Measurements from ENCODE around the gene ERG28. TPM values are rescaled to one million over a fixed set of nuclear protein-coding genes. Genes with fewer than 3 reads are reported as not detected.

The ERG28 gene
- polyA plus RNA-seq, 1 experiment = 23.7 TPM

GRCh38 chr14:75649337-75649736, 11.3 kb downstream of the ERG28 start:
- CTCF ChIA-PET = interaction anchor here (1.2 to 16.2 kb wide), 4 partner anchors 8 to 88 kb away, joined by 5 to 480 read pairs (median 6); partner anchors contain the start of genes ERG28, FLVCR2 and TTLL5
- TF ChIP-seq CTCF (IDR thresholded peaks at IDR 0.05; ENCODE audit: insufficient read depth, low read depth, low read length) = no peak
- POLR2A ChIA-PET = no interaction called here
- H3K36me3 ChIP-seq (ENCODE audit: control insufficient read depth, insufficient read depth, low read length) = 0 out of 2 replicates have a peak, but pooled peaks cover 2% of the 10 kb centered on the region
- no peak for DNase-seq (ENCODE audit: low read depth)
- H3K27me3 ChIP-seq (ENCODE audit: control insufficient read depth, insufficient read depth, low read length) = no peaks in the 10 kb centered on the region
- no peak overlapping the region for H3K4me3 ChIP-seq (ENCODE audit: low read depth, low read length)

DNA sequence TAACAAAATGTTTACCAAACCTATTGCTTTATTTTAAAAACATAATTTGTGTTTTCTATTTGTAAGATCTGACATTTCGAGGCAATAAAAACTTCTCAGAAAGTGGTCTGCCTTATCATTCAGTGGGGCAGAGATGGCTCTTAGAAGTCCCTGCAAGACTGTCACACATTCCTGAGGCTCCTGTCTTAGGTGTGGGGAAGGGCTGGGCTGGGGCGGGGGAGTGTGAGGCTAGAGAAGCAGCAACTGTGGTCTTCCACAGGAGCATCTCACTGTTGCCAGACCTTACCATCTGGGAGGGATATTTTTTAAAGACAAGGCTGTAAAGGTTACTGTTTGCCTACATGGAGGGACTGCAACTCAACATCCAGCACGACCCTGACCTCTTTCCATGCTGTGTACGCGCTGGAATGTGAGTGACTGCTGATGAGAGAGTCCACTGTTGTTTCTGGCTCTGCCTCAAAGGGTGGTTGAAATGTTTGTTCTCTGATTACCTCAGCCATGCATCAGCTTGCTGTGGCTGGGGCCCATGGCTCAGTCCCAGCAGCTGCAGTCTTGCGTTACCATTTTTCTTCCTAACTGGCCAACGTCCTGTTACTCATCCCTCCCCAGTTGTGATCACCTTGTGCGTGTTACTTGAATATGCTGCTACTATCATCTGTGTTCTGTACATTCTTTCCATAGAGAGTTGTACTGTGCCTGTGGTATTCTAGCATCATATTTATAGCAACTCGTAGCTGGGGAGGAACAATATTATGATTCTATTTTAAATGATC, 12.4 kb downstream of the ERG28 start:
- TF ChIP-seq CTCF (IDR thresholded peaks at IDR 0.05; ENCODE audit: insufficient read depth, low read depth, low read length) = no peak
- no peaks in the 10 kb centered on the region for H3K27me3 ChIP-seq (ENCODE audit: control insufficient read depth, insufficient read depth, low read length)
- peak; percentile 65 for DNase-seq (ENCODE audit: low read depth)
- ChIA-PET CTCF (interaction anchor here (0.6 to 16.2 kb wide), 5 partner anchors 9 to 87 kb away, joined by 3 to 480 read pairs (median 4); partner anchors contain the start of gene FLVCR2), POLR2A (no interaction called here)
- H3K4me3 ChIP-seq (ENCODE audit: low read depth, low read length) = no peak overlapping the region
- 0 out of 2 replicates have a peak, but pooled peaks cover 2% of the 10 kb centered on the region for H3K36me3 ChIP-seq (ENCODE audit: control insufficient read depth, insufficient read depth, low read length)

GRCh38 chr14:75647640-75648039, 13.0 kb downstream of the ERG28 start:
- TF ChIP-seq CTCF (IDR thresholded peaks at IDR 0.05; ENCODE audit: insufficient read depth, low read depth, low read length) = no peak
- Histone ChIP-seq H3K36me3 (ENCODE audit: control insufficient read depth, insufficient read depth, low read length) (0 out of 2 replicates have a peak, but pooled peaks cover 2% of the 10 kb centered on the region), H3K4me3 (ENCODE audit: low read depth, low read length) (no peak overlapping the region), H3K27me3 (ENCODE audit: control insufficient read depth, insufficient read depth, low read length) (no peaks in the 10 kb centered on the region)
- ChIA-PET CTCF (interaction anchor here (1.2 to 16.2 kb wide), 3 partner anchors 9 to 71 kb away, joined by 3 to 480 read pairs (median 12); partner anchors contain the start of gene FLVCR2), POLR2A (no interaction called here)
- no peak for DNase-seq (ENCODE audit: low read depth)

GRCh38 chr14:75646762-75647161, 13.9 kb downstream of the ERG28 start:
- POLR2A ChIA-PET = no interaction called here
- Histone ChIP-seq H3K4me3 (ENCODE audit: low read depth, low read length) (no peak overlapping the region), H3K36me3 (ENCODE audit: control insufficient read depth, insufficient read depth, low read length) (0 out of 2 replicates have a peak, but pooled peaks cover 2% of the 10 kb centered on the region), H3K27me3 (ENCODE audit: control insufficient read depth, insufficient read depth, low read length) (no peaks in the 10 kb centered on the region)
- DNase-seq (ENCODE audit: low read depth) = no peak
- no peak for TF ChIP-seq CTCF (IDR thresholded peaks at IDR 0.05; ENCODE audit: insufficient read depth, low read depth, low read length)
- CTCF ChIA-PET = interaction anchor here (1.3 to 16.2 kb wide), 5 partner anchors 8 to 86 kb away, joined by 3 to 480 read pairs (median 5); partner anchors contain the start of gene FLVCR2

GRCh38 chr14:75645056-75645455, 15.6 kb downstream of the ERG28 start:
- Histone ChIP-seq H3K4me3 (ENCODE audit: low read depth, low read length) (no peak overlapping the region), H3K27me3 (ENCODE audit: control insufficient read depth, insufficient read depth, low read length) (no peaks in the 10 kb centered on the region), H3K36me3 (ENCODE audit: control insufficient read depth, insufficient read depth, low read length) (no peaks in the 10 kb centered on the region)
- ChIA-PET POLR2A (interaction anchor here (0.7 kb wide), 1 partner anchor 15 kb away, joined by 3 read pairs; no protein-coding TSS in a partner anchor), CTCF (interaction anchor here (2.5 kb wide), 1 partner anchor 12 kb away, joined by 12 read pairs; no protein-coding TSS in a partner anchor)
- TF ChIP-seq CTCF (IDR thresholded peaks at IDR 0.05; ENCODE audit: insufficient read depth, low read depth, low read length) = no peak
- no peak for DNase-seq (ENCODE audit: low read depth)
